Stimulated activated CD4-positive, alpha-beta T cell treated with anti-CD3 and anti-CD28 coated beads, Interleukin-1b, Interleukin-23, amount 100 ng/mL, for 24 hours (primary cell): ENCODE results near the gene CPXM1.

Experiments
- DNase-seq, 4 experiments: peaks; one replicate each; pipeline ENCODE4 v3.0.0-alpha.2; 2020; ENCODE audit warnings: low read depth in 4 of 4, low spot score in 1 of 4

Gene CPXM1

GRCh38 chr20:2804041-2804828 lies 3.8 kb upstream of the CPXM1 start:
- DNase-seq, result no peak

GRCh38 chr20:2801286-2801728 lies 880 bp upstream of the CPXM1 start:
- DNase-seq, result no peak

- no peak for DNase-seq
Observed at GRCh38 chr20:2799688-2800520, 523 bp downstream of the CPXM1 start.

- no peak for DNase-seq
Observed at GRCh38 chr20:2799271-2799670, 1.2 kb downstream of the CPXM1 start.

GRCh38 chr20:2798814-2799213 lies 1.6 kb downstream of the CPXM1 start:
- no peak for DNase-seq

- no peak for DNase-seq
Observed at GRCh38 chr20:2798095-2798805, 2.2 kb downstream of the CPXM1 start.

- DNase-seq, result no peak
Observed at GRCh38 chr20:2797136-2797983, 3.1 kb downstream of the CPXM1 start.

GRCh38 chr20:2796011-2796660 lies 4.3 kb downstream of the CPXM1 start:
- DNase-seq, result no peak

GRCh38 chr20:2795451-2795850 lies 5.0 kb downstream of the CPXM1 start:
- DNase-seq, result no peak

GRCh38 chr20:2794866-2795447 lies 5.5 kb downstream of the CPXM1 start:
- DNase-seq, result no peak

GRCh38 chr20:2794202-2794748 lies 6.2 kb downstream of the CPXM1 start:
- no peak for DNase-seq

GRCh38 chr20:2793471-2793870 lies 7.0 kb downstream of the CPXM1 start:
- DNase-seq, result no peak

- no peak for DNase-seq
Observed at GRCh38 chr20:2783908-2784566, 16.4 kb downstream of the CPXM1 start.

- no peak for DNase-seq
Observed at GRCh38 chr20:2780948-2781347, 19.5 kb downstream of the CPXM1 start.

- DNase-seq, result no peak
Observed at GRCh38 chr20:2778602-2779321, 21.7 kb downstream of the CPXM1 start.

- DNase-seq, result no peak
Observed at GRCh38 chr20:2775139-2775538, 25.3 kb downstream of the CPXM1 start.

- DNase-seq, result no peak
Observed at GRCh38 chr20:2773812-2774211, 26.6 kb downstream of the CPXM1 start.

GRCh38 chr20:2771631-2772080 lies 28.8 kb downstream of the CPXM1 start:
- DNase-seq, result no peak
